ENCODE results near the gene PDE3B.
"Not testable (repeated sequence)": the region's sequence is repeated elsewhere in the genome, so short reads cannot be mapped to it uniquely, and the experiment has no call there.

- TF ChIP-seq POLR2A (IDR thresholded peaks at IDR 0.05; ENCODE audit: low read length); GATA1 (IDR thresholded peaks at IDR 0.05; ENCODE audit: low read depth, low read length): not testable (repeated sequence)
Measured at GRCh38 chr11:14883683-14884082, 240.1 kb downstream of the PDE3B start.
